Measurements from ENCODE around the gene RABL6.

The RABL6 gene

GRCh38 chr9:136849038-136849959 is 41.6 kb downstream of the RABL6 start, which contains the start of gene PHPT1:
PHPT1 (plus strand) TSS chr9:136849409; CDS start chr9:136849431, 22 bp downstream.
- peak; percentile 95 for DNase-seq

GRCh38 chr9:136849960-136850865 is 42.5 kb downstream of the RABL6 start:
- DNase-seq, result no peak

- no peak for DNase-seq
Observed at GRCh38 chr9:136850866-136851775, 43.4 kb downstream of the RABL6 start.

- no peak for DNase-seq
Observed at GRCh38 chr9:136851941-136852663, 44.4 kb downstream of the RABL6 start, which contains the start of gene MAMDC4. MAMDC4 (plus strand) TSS chr9:136852346; CDS start chr9:136852417, 71 bp downstream.

GRCh38 chr9:136852664-136853595 is 45.2 kb downstream of the RABL6 start:
- no peak for DNase-seq

GRCh38 chr9:136853596-136854112 is 45.9 kb downstream of the RABL6 start:
- no peak for DNase-seq

- DNase-seq, result no peak
Observed at GRCh38 chr9:136854113-136854841, 46.5 kb downstream of the RABL6 start.

- DNase-seq, result no peak
Observed at GRCh38 chr9:136854842-136855460, 47.2 kb downstream of the RABL6 start.

- DNase-seq, result no peak
Observed at GRCh38 chr9:136855461-136856078, 47.8 kb downstream of the RABL6 start.

GRCh38 chr9:136856079-136856476 is 48.3 kb downstream of the RABL6 start:
- DNase-seq, result no peak

- no peak for DNase-seq
Observed at GRCh38 chr9:136856541-136857141, 48.9 kb downstream of the RABL6 start.

- DNase-seq, result no peak
Observed at GRCh38 chr9:136857166-136857565, 49.4 kb downstream of the RABL6 start.

GRCh38 chr9:136857581-136858412 is 50.0 kb downstream of the RABL6 start:
- no peak for DNase-seq

- no peak for DNase-seq
Observed at GRCh38 chr9:136858452-136858843, 50.7 kb downstream of the RABL6 start.

- no peak for DNase-seq
Observed at GRCh38 chr9:136858844-136859757, 51.4 kb downstream of the RABL6 start.

- DNase-seq, result no peak
Observed at GRCh38 chr9:136860529-136860928, 52.8 kb downstream of the RABL6 start.
